Fibroblast of gingiva (primary cell): Measurements from ENCODE around the gene NSMF.
A peak's percentile ranks its signal among the peaks of the same experiment; 100 is the strongest.

Experiments used
- DNase-seq: peaks from one replicate; pipeline ENCODE4 v3.0.0-alpha.2; 2011; ENCODE audit warnings: low read depth

Gene NSMF

DNA sequence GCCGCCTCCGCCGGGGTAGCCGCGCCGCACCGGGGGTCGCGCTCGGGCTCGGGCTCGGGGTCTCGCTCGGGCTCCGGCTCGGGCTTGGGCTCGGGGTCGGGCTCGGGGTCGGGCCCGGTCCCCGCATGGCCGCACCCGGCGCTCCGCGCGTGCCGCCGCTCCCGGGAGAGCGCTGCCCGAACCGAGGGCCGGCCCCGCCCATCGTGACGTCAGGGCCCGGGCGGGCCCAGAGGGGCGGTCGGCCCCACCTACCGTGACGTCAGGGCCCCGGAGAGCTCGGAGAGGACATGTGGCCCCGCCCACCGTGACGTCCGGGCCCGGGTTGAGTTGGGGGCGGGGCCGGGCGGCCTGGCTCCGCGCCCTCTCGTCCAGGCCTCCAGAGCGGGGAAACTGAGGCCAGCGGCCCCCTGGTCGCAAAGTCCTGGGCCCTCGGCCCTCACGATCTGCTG, at the start of gene NSMF:
NSMF (minus strand) TSS at position 183 of the 449 bp plus-strand sequence. CDS start 232 bp downstream, outside the sequence.
- DNase-seq: peak; percentile 87

- DNase-seq: peak; percentile 11
Measured at GRCh38 chr9:137506702-137507171, 47.6 kb upstream of the NSMF start.

DNA sequence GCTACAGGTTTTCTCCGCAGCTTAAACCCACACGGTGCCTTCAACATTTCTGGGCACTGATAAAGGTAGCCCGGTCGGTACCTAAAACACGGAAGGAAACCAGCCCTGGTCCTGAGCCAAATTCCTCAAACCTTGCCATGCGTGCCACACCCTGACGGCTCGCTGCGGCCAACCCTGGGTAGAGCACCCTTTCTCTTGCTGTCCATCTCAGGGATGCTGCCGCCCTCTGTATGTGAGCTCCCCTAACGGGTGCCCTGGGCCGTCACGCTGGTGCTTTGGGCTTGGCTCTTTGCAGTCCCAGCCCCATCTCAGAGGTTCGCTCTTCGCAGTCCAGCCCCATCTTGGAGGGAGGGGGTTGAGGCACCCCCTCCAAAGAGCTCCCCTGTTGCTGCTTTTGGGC, 47.1 kb upstream of the NSMF start:
- DNase-seq: no peak

- no peak for DNase-seq
Measured at GRCh38 chr9:137505421-137506140, 46.4 kb upstream of the NSMF start.

- DNase-seq: no peak
Measured at GRCh38 chr9:137504432-137504777, 45.3 kb upstream of the NSMF start.

GRCh38 chr9:137502008-137502911, 43.1 kb upstream of the NSMF start:
- DNase-seq: no peak

- DNase-seq: no peak
Measured at GRCh38 chr9:137501457-137501856, 42.3 kb upstream of the NSMF start.

DNA sequence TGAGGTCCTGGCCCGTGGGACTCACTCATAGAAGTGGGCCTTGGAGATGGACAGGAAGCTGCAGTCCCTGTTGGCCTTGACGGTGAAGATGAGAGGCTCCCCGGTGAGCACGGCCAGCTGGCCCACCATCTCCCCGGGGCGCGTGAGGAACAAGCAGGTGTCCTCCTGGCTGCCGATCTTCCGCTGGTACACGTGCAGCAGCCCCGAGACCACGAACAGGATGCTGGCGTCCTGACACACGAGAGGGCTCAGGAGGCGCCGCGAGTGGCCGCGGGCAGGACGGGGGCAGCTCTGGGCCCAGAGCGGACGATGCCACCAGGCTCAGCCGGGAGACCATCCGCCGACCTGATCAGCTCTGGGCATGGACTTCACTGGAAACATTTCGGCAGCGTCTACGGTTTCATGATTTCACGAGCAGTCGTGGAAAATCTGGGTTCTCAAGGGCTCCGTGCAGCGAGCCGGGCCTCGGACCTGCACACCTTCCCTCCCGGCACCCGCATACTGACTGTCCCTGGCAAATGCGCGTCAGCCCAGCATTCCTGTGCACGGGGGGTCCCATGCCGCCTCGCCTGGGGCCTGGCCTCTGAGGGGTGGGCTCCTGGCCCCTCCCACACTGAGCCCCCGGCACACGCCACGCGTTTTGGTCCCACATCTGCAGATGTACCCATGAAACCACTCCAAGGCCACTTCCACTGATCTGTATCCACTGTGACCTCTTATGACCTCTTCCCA, 41.7 kb upstream of the NSMF start:
- no peak for DNase-seq

DNA sequence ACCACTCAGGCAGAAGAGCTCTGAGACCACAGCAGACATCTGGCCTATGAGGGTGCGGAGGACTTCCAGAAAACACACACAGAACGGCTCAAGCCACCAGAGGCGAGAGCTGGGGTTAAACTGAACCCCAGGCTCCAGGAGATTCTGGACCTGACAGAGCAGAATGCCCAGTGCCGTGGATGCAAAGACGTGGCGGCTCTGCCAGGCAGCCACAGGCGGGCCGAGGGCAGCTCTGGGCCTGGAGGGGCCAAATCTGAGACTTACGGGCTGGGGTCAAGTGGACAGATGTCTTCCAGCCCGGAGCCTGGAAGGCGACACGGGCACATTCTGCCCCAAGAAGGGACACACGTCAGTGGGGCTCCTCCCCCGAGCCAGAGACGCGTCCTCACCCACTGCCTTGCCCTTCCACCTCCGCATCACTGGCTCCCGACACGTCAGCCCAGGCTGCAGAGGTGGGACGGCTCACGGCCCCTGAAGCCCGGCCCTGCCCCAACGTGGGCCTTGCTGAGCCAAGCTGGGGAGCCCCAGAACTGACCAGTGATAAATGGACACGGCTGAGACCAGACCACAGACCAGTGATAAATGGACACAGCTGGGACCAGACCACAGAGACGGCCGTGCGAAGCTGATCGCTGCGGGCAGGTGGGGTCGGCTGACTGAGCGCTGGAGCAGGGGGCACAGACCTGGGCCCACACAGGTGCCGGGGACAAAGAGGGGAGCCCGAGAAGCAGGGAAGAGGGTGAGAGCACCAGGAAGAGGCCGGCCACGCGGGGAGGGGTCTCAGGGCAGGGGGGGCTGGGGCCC, 40.9 kb upstream of the NSMF start:
- no peak for DNase-seq

- no peak for DNase-seq
Measured at GRCh38 chr9:137499416-137499815, 40.3 kb upstream of the NSMF start.

DNA sequence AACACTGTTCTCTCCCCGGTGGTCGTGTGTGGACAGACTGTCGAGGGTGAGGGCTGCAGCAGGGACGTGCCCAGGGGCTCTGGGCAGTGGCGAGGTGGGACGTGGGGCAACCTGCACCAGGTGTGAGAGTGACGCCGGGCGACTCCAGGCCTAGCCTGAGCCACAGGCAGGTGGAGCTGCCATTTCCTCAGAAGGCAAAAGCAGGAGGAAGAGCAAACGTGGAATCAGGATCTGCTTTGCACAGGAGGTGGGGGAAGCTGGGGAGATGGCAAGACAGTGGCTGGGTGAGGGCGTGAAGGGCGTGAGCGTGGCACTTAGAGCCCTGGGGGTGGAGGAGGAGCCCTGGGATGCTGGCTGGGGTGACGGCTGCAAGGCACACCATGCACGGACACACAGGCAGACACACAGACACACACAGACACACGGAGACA, 39.6 kb upstream of the NSMF start:
- DNase-seq: no peak

GRCh38 chr9:137497921-137498719, 39.0 kb upstream of the NSMF start:
- DNase-seq: no peak

- DNase-seq: no peak
Measured at GRCh38 chr9:137496601-137497375, 37.7 kb upstream of the NSMF start.

GRCh38 chr9:137494550-137495351, 35.6 kb upstream of the NSMF start:
- DNase-seq: no peak

DNA sequence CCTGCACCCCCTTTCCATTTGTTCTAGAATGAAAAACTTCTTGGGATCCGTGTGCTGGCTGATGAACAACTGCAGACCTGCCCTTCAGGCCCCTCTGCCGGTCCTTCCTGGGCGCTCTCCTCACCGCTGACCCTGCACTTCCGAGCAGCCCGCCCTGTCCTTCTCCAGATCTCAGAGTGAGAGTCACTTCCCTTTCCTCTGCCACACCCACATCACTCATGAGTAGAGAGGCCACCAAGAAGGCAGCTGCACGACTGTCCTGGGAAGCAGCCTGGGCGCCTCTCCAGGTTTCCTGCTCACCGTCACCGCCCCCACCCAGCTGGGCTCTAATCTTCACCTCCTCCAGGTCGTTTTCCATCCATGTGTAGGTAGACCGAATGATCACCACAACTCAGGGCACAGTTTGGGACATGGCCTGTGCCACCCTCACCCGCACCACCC, 35.0 kb upstream of the NSMF start:
- DNase-seq: no peak

- no peak for DNase-seq
Measured at GRCh38 chr9:137493364-137494103, 34.4 kb upstream of the NSMF start.

- no peak for DNase-seq
Measured at GRCh38 chr9:137492464-137493363, 33.6 kb upstream of the NSMF start.
